ENCODE measurements around the gene TRIM49C.
"Not testable (repeated sequence)": the region's sequence is repeated elsewhere in the genome, so short reads cannot be mapped to it uniquely, and the experiment has no call there.

Gene TRIM49C

DNA sequence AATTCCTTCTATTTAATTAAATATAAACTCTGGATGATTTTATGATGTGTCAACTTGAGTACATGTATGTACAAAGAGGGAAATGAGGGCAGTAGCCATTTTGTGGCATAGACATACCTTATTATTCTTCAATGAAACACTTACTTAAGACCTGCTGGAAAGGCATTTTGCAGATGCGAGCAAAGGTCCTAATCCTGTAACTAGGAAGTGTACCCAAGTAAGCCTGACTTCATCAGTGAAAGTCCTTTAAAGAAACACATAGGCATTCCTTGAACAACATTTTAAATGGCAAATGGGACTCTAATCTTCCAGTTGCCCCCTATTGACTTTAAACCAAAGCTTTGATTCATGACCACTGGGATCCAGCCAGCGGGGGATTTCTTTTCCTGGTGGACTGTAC lies at the start of gene TRIM49C:
TRIM49C (plus strand) TSS at position 301 of the 400 bp plus-strand sequence. CDS start 4,106 bp downstream, outside the sequence.
- not testable (repeated sequence) for DNase-seq (ENCODE audit: low spot score)

DNA sequence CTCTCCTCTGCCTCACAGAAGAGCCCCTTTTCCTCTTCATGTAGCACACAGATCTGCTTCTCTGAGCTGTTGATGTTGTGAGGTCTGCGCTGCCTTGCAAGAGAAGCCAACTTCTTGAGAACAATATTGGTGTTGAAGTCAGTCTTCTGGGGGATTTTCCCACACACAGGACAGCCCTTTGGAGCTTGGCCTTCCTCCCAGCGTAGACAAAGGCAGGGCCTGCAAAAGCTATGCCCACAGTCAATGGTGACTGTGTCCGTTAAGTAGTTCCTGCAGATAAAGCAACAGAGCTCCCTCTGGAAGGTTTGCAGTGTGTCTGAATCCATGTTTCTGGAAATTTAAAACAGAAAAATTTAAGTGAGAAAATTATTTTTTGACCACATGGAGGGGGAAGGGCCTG lies 6.7 kb upstream of the TRIM49C start:
- DNase-seq (ENCODE audit: low spot score): not testable (repeated sequence)

DNA sequence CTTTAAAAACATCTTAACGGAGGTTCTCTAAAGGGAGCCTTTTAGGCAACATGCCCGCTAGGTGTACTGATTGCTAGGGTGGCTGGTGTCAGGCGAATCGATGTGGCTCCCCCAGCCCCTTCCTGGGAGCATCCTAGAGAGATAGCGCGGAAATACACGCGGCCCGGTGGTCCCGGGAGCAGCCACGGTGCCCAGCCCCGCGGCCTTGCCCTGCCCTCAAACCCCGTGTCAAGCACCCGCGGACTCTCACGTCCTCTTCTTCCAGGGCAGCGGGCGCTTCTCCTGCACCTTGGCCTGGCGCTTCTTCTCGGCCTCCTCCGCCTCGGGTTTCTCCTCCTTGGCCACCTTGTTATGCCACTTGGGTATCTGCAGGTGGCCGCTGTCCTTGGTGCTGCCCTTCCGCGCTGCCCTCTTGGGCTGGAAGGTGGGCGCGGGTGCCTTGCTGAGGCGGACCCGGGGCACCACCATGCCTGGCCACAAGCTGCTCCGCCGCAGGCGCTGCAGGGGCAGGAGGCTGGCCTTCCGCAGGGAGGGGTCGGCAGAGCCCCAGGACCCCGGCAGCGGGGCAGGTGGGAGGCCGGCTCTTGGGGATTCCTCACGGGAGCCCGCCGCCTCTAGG lies 20.8 kb downstream of the TRIM49C start:
- DNase-seq (ENCODE audit: low spot score): not testable (repeated sequence)

GRCh38 chr11:90052311-90052710 lies 21.4 kb downstream of the TRIM49C start:
- DNase-seq (ENCODE audit: low spot score): not testable (repeated sequence)

DNA sequence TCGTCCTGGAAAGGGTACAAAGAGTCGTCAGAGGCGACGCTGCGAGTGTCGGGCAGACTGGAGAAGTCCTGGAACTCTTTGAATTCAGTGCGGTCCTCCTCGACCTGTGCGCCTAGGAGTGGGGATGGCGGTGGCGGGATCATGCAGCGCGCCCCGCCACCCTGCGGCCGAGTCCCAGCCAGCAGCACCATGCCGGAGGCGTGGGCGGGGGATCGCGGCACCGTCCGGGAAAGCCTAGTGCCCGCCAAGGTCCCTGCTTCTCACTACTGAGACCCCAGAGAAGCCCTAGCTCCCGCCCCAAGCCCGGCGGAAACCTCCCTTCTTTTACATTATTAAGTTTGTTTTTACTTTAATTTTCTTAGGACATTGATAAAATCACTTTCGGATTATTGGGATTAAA lies 22.6 kb downstream of the TRIM49C start:
- not testable (repeated sequence) for DNase-seq (ENCODE audit: low spot score)

GRCh38 chr11:90085650-90086049 lies 54.7 kb downstream of the TRIM49C start, which contains the start of gene UBTFL1:
UBTFL1 (plus strand) TSS chr11:90085950; CDS start chr11:90085950, 0 bp downstream.
- DNase-seq (ENCODE audit: low spot score): not testable (repeated sequence)

GRCh38 chr11:90088731-90089130 lies 57.8 kb downstream of the TRIM49C start:
- not testable (repeated sequence) for DNase-seq (ENCODE audit: low spot score)

Data from kidney capillary endothelial cell (primary cell).